Sigmoid colon (tissue), 3 donors: ENCODE data around the gene MAPK7.

Source experiments
- CTCF ChIP-seq, 4 experiments: fragments of 450-650 bp in 3 of 4; fragments of 200-600 bp in 1 of 4; IDR thresholded peaks; one replicate each; pipeline ENCODE4 v1.5.1; 2016 to 2019; ENCODE audit warnings: antibody characterized with exemption in 4 of 4, mild to moderate bottlenecking in 3 of 4, moderate library complexity in 2 of 4
- POLR2A ChIP-seq, 2 donors: fragments of 450-650 bp; IDR thresholded peaks; one replicate each; pipeline ENCODE4 v1.6.1; 2016; ENCODE audit warnings: antibody characterized with exemption in 2 of 2, mild to moderate bottlenecking in 2 of 2, moderate library complexity in 2 of 2

- TF ChIP-seq CTCF (IDR thresholded peaks at IDR 0.05) (no peak), POLR2A (IDR thresholded peaks at IDR 0.05) (no peak)
Observed at GRCh38 chr17:19413761-19414160, 35.5 kb downstream of the MAPK7 start.
